IMR-90 (cell line): ENCODE results near the gene CPSF4. TPM values are rescaled to one million over a fixed set of nuclear protein-coding genes. Genes with fewer than 3 reads are reported as not detected.

ENCODE experiments used
- ATAC-seq: fragments of 200-7000 bp; cut with Tn5 transposase; 2 replicates; pipeline ENCODE4 v1.9.1; 2020; ENCODE audit warnings: low read depth, mild to moderate bottlenecking, moderate library complexity
- BruUV-seq: library from RNA; stranded (reverse); fragments of 400-500 nt; replicated peaks from 2 replicates; lab custom pipeline; 2021; lab: Mats Ljungman, UMichigan
- CTCF ChIA-PET: fragments of 300-600 bp; formaldehyde crosslinking; extraction: SDS; loops from one replicate; lab custom pipeline; 2021; ENCODE audit warnings: antibody characterized with exemption; lab: Yijun Ruan, JAX
- POLR2A ChIA-PET: fragments of 300-600 bp; sonication (Branson Sonifier 250); formaldehyde crosslinking; loops from one replicate; lab custom pipeline; 2022; ENCODE audit warnings: antibody characterized with exemption; ENCODE audit not compliant: unreplicated experiment; lab: Charles Lee
- DNase-seq: peaks from one replicate; pipeline ENCODE4 v3.0.0; 2013
- H2AFZ ChIP-seq: replicated peaks from 2 replicates; pipeline ENCODE3; 2013; ENCODE audit warnings: low read length, mild to moderate bottlenecking; ENCODE audit not compliant: poor library complexity
- H2AK5ac ChIP-seq: 2 replicates; pipeline ENCODE4 v1.6.1; 2013; ENCODE audit warnings: low read depth, low read length, inconsistent platforms
- H2AK9ac ChIP-seq: replicated peaks from 2 replicates; pipeline ENCODE3; 2013; ENCODE audit warnings: mild to moderate bottlenecking, low read depth, low read length, moderate library complexity; ENCODE audit not compliant: poor library complexity
- H2BK120ac ChIP-seq: 2 replicates; pipeline ENCODE4 v1.6.1; 2013; ENCODE audit warnings: low read depth, low read length, inconsistent platforms
- H2BK15ac ChIP-seq: 3 replicates; pipeline ENCODE4 v1.6.1; 2013; ENCODE audit warnings: low read depth, low read length, inconsistent platforms
- H2BK20ac ChIP-seq: 2 replicates; pipeline ENCODE4 v1.6.1; 2013; ENCODE audit warnings: low read depth, mild to moderate bottlenecking, inconsistent platforms, low read length, moderate library complexity
- H2BK5ac ChIP-seq: 2 replicates; pipeline ENCODE4 v1.6.1; 2013; ENCODE audit warnings: mild to moderate bottlenecking, low read depth, low read length, inconsistent platforms; ENCODE audit not compliant: poor library complexity, severe bottlenecking
- H3K14ac ChIP-seq: replicated peaks from 2 replicates; pipeline ENCODE4 v1.6.1; 2013; ENCODE audit warnings: low read depth, low read length, inconsistent platforms
- H3K18ac ChIP-seq: 2 replicates; pipeline ENCODE4 v1.6.1; 2013; ENCODE audit warnings: low read depth, low read length, control low read depth
- H3K23ac ChIP-seq: 2 replicates; pipeline ENCODE4 v1.6.1; 2013; ENCODE audit warnings: low read depth, low read length, inconsistent platforms
- H3K27ac ChIP-seq: 2 replicates; pipeline ENCODE4 v1.5.1; 2013; ENCODE audit warnings: mild to moderate bottlenecking, control low read depth, low read length; ENCODE audit not compliant: insufficient read depth
- H3K27me3 ChIP-seq: 2 replicates; pipeline ENCODE4 v1.6.1; 2013; ENCODE audit warnings: low read length; ENCODE audit not compliant: control insufficient read depth, insufficient read depth
- H3K36me3 ChIP-seq: 2 replicates; pipeline ENCODE4 v1.6.1; 2013; ENCODE audit warnings: low read length, mixed read lengths; ENCODE audit not compliant: control insufficient read depth, insufficient read depth
- H3K4ac ChIP-seq: 2 replicates; pipeline ENCODE4 v1.6.1; 2013; ENCODE audit warnings: low read depth, low read length, inconsistent platforms
- H3K4me1 ChIP-seq: 2 replicates; pipeline ENCODE4 v1.6.1; 2013; ENCODE audit warnings: low read length, mixed read lengths; ENCODE audit not compliant: control insufficient read depth, insufficient read depth
- H3K4me2 ChIP-seq: 2 replicates; pipeline ENCODE4 v1.6.1; 2013; ENCODE audit warnings: low read depth, mild to moderate bottlenecking, control low read depth, low read length, moderate library complexity
- H3K4me3 ChIP-seq: 2 replicates; pipeline ENCODE4 v1.5.1; 2013; ENCODE audit warnings: low read depth, mild to moderate bottlenecking, control low read depth, low read length, moderate library complexity; ENCODE audit not compliant: insufficient read depth
- H3K56ac ChIP-seq: 2 replicates; pipeline ENCODE4 v1.6.1; 2013; ENCODE audit warnings: low read length, inconsistent platforms; ENCODE audit not compliant: insufficient read depth; ENCODE audit errors: extremely low read depth
- H3K79me1 ChIP-seq, 2 experiments: 2 replicates each; pipeline ENCODE4 v1.6.1; 2013; ENCODE audit warnings: low read length in 2 of 2, inconsistent platforms in 1 of 2, low read depth in 1 of 2
- H3K9ac ChIP-seq: 2 replicates; pipeline ENCODE4 v1.6.1; 2013; ENCODE audit warnings: low read depth, low read length, control low read depth
- H3K9me1 ChIP-seq: 2 replicates; pipeline ENCODE4 v1.6.1; 2013; ENCODE audit warnings: low read length, inconsistent platforms; ENCODE audit not compliant: insufficient read depth
- H3K9me3 ChIP-seq: 2 replicates; pipeline ENCODE4 v1.6.1; 2013; ENCODE audit warnings: low read length; ENCODE audit not compliant: control insufficient read depth, insufficient read depth
- H4K20me1 ChIP-seq: 2 replicates; pipeline ENCODE4 v1.6.1; 2013; ENCODE audit warnings: low read length, inconsistent platforms; ENCODE audit not compliant: insufficient read depth
- H4K5ac ChIP-seq: 2 replicates; pipeline ENCODE4 v1.6.1; 2013; ENCODE audit warnings: mild to moderate bottlenecking, low read depth, low read length, control low read depth
- H4K8ac ChIP-seq, 2 experiments: 2 replicates each; pipeline ENCODE4 v1.6.1; 2013; ENCODE audit warnings: low read depth in 2 of 2, low read length in 2 of 2, control low read depth in 1 of 2, inconsistent platforms in 1 of 2
- H4K91ac ChIP-seq: 2 replicates; pipeline ENCODE4 v1.6.1; 2013; ENCODE audit warnings: low read depth, low read length, inconsistent platforms; ENCODE audit not compliant: insufficient read depth
- BHLHE40 ChIP-seq: fragments of 150-350 bp; IDR thresholded peaks from 2 replicates; pipeline ENCODE4 v1.6.1; 2016; ENCODE audit warnings: mild to moderate bottlenecking, low read depth, low read length
- CEBPB ChIP-seq: IDR thresholded peaks from 2 replicates; pipeline ENCODE4 v1.6.1; 2012; ENCODE audit warnings: low read depth, low read length, improper control_type of control experiment
- CHD1 ChIP-seq: IDR thresholded peaks from 2 replicates; pipeline ENCODE4 v1.6.1; 2012; ENCODE audit warnings: low read depth, low read length, improper control_type of control experiment
- CTCF ChIP-seq: conservative IDR thresholded peaks from 2 replicates; pipeline ENCODE4 v1.5.1; 2012; ENCODE audit warnings: mild to moderate bottlenecking, low read depth, low read length, improper control_type of control experiment
- ELK1 ChIP-seq: fragments of 150-350 bp; IDR thresholded peaks from 2 replicates; pipeline ENCODE4 v1.6.1; 2016; ENCODE audit warnings: low read depth, mild to moderate bottlenecking, low read length, moderate library complexity, borderline replicate concordance
- FOS ChIP-seq: fragments of 150-350 bp; IDR thresholded peaks from 2 replicates; pipeline ENCODE4 v1.6.1; 2016; ENCODE audit warnings: low read depth, low read length
- MAFK ChIP-seq: IDR thresholded peaks from 2 replicates; pipeline ENCODE4 v1.6.1; 2012; ENCODE audit warnings: low read depth, low read length, improper control_type of control experiment
- MAZ ChIP-seq: IDR thresholded peaks from 2 replicates; pipeline ENCODE4 v1.6.1; 2012; ENCODE audit warnings: low read depth, mild to moderate bottlenecking, low read length, improper control_type of control experiment, moderate library complexity, borderline replicate concordance
- MXI1 ChIP-seq: IDR thresholded peaks from 2 replicates; pipeline ENCODE4 v1.6.1; 2012; ENCODE audit warnings: low read depth, mild to moderate bottlenecking, low read length, moderate library complexity, borderline replicate concordance
- NFE2L2 ChIP-seq: fragments of 150-350 bp; IDR thresholded peaks from 2 replicates; pipeline ENCODE4 v1.6.1; 2016; ENCODE audit warnings: low read depth, mild to moderate bottlenecking, low read length
- POLR2A ChIP-seq: IDR thresholded peaks from 2 replicates; pipeline ENCODE4 v1.6.1; 2012; ENCODE audit warnings: mild to moderate bottlenecking, low read depth, low read length
- RAD21 ChIP-seq: IDR thresholded peaks from 2 replicates; pipeline ENCODE4 v1.6.1; 2012; ENCODE audit warnings: low read length, improper control_type of control experiment
- RCOR1 ChIP-seq: IDR thresholded peaks from 2 replicates; pipeline ENCODE4 v1.6.1; 2012; ENCODE audit warnings: mild to moderate bottlenecking, low read length, improper control_type of control experiment; ENCODE audit not compliant: insufficient replicate concordance
- RFX5 ChIP-seq: IDR thresholded peaks from 2 replicates; pipeline ENCODE4 v1.8.0; 2012; ENCODE audit warnings: low read depth, mild to moderate bottlenecking, low read length, moderate library complexity
- SMC3 ChIP-seq: fragments of 150-350 bp; IDR thresholded peaks from 2 replicates; pipeline ENCODE4 v1.6.1; 2016; ENCODE audit warnings: low read depth, mild to moderate bottlenecking, antibody characterized with exemption, low read length, moderate library complexity
- USF2 ChIP-seq: fragments of 150-350 bp; IDR thresholded peaks from 2 replicates; pipeline ENCODE4 v1.6.1; 2017; ENCODE audit warnings: mild to moderate bottlenecking, antibody characterized with exemption, low read length, low read depth
- WGBS, 2 experiments: methylation state at CpG; one replicate each; pipeline versions ENCODE4 v1.1.5 to v1.1.7; 2013; ENCODE audit warnings: missing lambda C conversion rate in 2 of 2; ENCODE audit not compliant: insufficient read length in 1 of 2; ENCODE audit errors: extremely low coverage in 2 of 2; 5-methylcytosine and 5-hydroxymethylcytosine counted together
- dilution Hi-C: fragments of 300-500 bp; cut with HindIII; formaldehyde crosslinking; loops from one replicate; pipeline ENCODE4 v1.14.3; 2018; ENCODE audit warnings: low sequenced_read_pairs; ENCODE audit not compliant: unreplicated experiment
- in situ Hi-C: fragments of 300-500 bp; cut with MboI; formaldehyde crosslinking; loops from 3 replicates; pipeline ENCODE4 v1.14.3; 2019; ENCODE audit warnings: low sequenced_read_pairs, inconsistent platforms, mixed read lengths
- intact Hi-C: fragments of 100-400 bp; cut with micrococcal nuclease; formaldehyde crosslinking; loops from 2 replicates; pipeline ENCODE4 v1.10.0; 2022
- polyA plus RNA-seq, 3 experiments: library from polyadenylated mRNA; depleted of rRNA; stranded (reverse); fragments of >200 nt; gene quantifications; 2 replicates each; pipeline ENCODE4 v1.2.3, GENCODE V29; 2012; ENCODE audit warnings: low replicate concordance in 1 of 3
- total RNA-seq: library from RNA; depleted of rRNA; stranded (reverse); fragments of >200 nt; gene quantifications from 2 replicates; pipeline ENCODE4 v1.2.3, GENCODE V29; 2012

CPSF4 gene
- total and polyA plus RNA-seq, 2 of the 4 experiments (the other 2 are of a cell fraction) = 23.8 to 44.9 TPM

GRCh38 chr7:99406557-99406956, 32.2 kb upstream of the CPSF4 start:
- WGBS, 2 experiments = no CpG with 5 or more reads among the region's 1 CpG
- H3K9me3 ChIP-seq = no peaks in the 10 kb centered on the region

More at GRCh38 chr7:99406557-99406956, 32.2 kb upstream of the CPSF4 start:
- H4K8ac ChIP-seq = no peak overlapping the region
- H3K4me2 ChIP-seq = no peak overlapping the region; the same call in 1 of the 2 replicates
- no peak overlapping the region for H2AK9ac ChIP-seq
- no peak overlapping the region for H2BK15ac ChIP-seq
- intact Hi-C loops = no loop called here
- H3K79me1 ChIP-seq = peaks cover 22 to 70% of the 10 kb centered on the region in 2 experiments
- CTCF ChIA-PET = no interaction called here
- no peak overlapping the region for H3K18ac ChIP-seq
- H3K56ac ChIP-seq = no peak overlapping the region
- no peak overlapping the region for H2AFZ ChIP-seq
- DNase-seq = no peak
- H2AK5ac ChIP-seq = no peak overlapping the region
- no peak overlapping the region for H2BK20ac ChIP-seq
- POLR2A ChIA-PET = no interaction called here
- no peak overlapping the region for H2BK120ac ChIP-seq
- H3K4me1 ChIP-seq = peaks cover 8% of the 10 kb centered on the region; the same call in 1 of the 2 replicates
- no peak overlapping the region for H3K27ac ChIP-seq
- peak overlapping the region; percentile 53; the same call in 1 of the 2 replicates for H3K23ac ChIP-seq
- ATAC-seq = no peak
- dilution Hi-C loops = no loop called here
- no peak overlapping the region for H4K91ac ChIP-seq
- no peak overlapping the region for H3K4ac ChIP-seq
- peaks cover 33% of the 10 kb centered on the region for H3K36me3 ChIP-seq
- no peak overlapping the region for H3K9ac ChIP-seq
- H3K14ac ChIP-seq = no peak overlapping the region
- peaks cover 12% of the 10 kb centered on the region for H3K9me1 ChIP-seq
- no peak for TF ChIP-seq SMC3
- no peak for TF ChIP-seq MXI1
- TF ChIP-seq USF2 = no peak
- TF ChIP-seq RCOR1 = no peak
- no peak for TF ChIP-seq MAZ
- no peak for TF ChIP-seq NFE2L2
- TF ChIP-seq CTCF = no peak
- TF ChIP-seq RAD21 = no peak
- TF ChIP-seq ELK1 = no peak
- TF ChIP-seq CEBPB = no peak
- no peak for TF ChIP-seq MAFK
- no peak for TF ChIP-seq FOS
- TF ChIP-seq POLR2A = no peak
- TF ChIP-seq BHLHE40 = no peak
- no peak for TF ChIP-seq CHD1
- no peak for TF ChIP-seq RFX5
- H4K5ac ChIP-seq = no peak overlapping the region
- BruUV-seq = no TSS peak
- in situ Hi-C loops = no loop called here
- peaks cover 62% of the 10 kb centered on the region for H4K20me1 ChIP-seq
- no peaks in the 10 kb centered on the region for H3K27me3 ChIP-seq
- H2BK5ac ChIP-seq = no peak overlapping the region
- no peak overlapping the region for H3K4me3 ChIP-seq
